Activated T-helper 2 cell treated with anti-CD3 and anti-CD28 coated beads, Interferon-gamma antibody, Interleukin-2, Interleukin-4, amounts not matched to agents 10 μg/mL and 5 μg/mL and 100 μg/mL, durations not matched to agents 14 hours and 24 hours and 36 hours (primary cell): ENCODE results near the gene MED31. TPM values are rescaled to one million over a fixed set of nuclear protein-coding genes. Genes with fewer than 3 reads are reported as not detected.
"Not testable (repeated sequence)": the region's sequence is repeated elsewhere in the genome, so short reads cannot be mapped to it uniquely, and the experiment has no call there.

Experiments
- DNase-seq: peaks from one replicate; pipeline ENCODE4 v3.0.0; 2021; ENCODE audit warnings: low spot score
- H3K27ac Mint-ChIP-seq: one replicate; pipeline ENCODE4 v1.8.0; 2021; ENCODE audit warnings: mixed read lengths
- H3K27me3 Mint-ChIP-seq: one replicate; pipeline ENCODE4 v1.8.0; 2021; ENCODE audit warnings: low read depth, mixed read lengths
- H3K36me3 Mint-ChIP-seq: one replicate; pipeline ENCODE4 v1.8.0; 2021; ENCODE audit warnings: low read depth, mixed read lengths
- H3K4me1 Mint-ChIP-seq: one replicate; pipeline ENCODE4 v1.8.0; 2021; ENCODE audit warnings: low read depth, mixed read lengths
- H3K4me3 Mint-ChIP-seq: one replicate; pipeline ENCODE4 v1.8.0; 2021; ENCODE audit warnings: low read depth, mild to moderate bottlenecking, moderate library complexity, mixed read lengths
- H3K9me3 Mint-ChIP-seq: one replicate; pipeline ENCODE4 v1.8.0; 2021; ENCODE audit warnings: mixed read lengths
- intact Hi-C: fragments of 100-400 bp; cut with micrococcal nuclease; formaldehyde crosslinking; loops from one replicate; pipeline ENCODE4 v1.15.1; 2023
- total RNA-seq: library from RNA; stranded (reverse); gene quantifications from 2 replicates; pipeline ENCODE4 v1.2.3, GENCODE V29; 2022

Gene MED31
- total RNA-seq, 1 donor from 2014 or later: 19.1 TPM

GRCh38 chr17:6596081-6596480 is 55.3 kb downstream of the MED31 start:
- Mint-ChIP-seq H3K4me3 (no peak overlapping the region), H3K4me1 (peaks cover 2% of the 10 kb centered on the region), H3K9me3 (no peaks in the 10 kb centered on the region), H3K27ac (no peak overlapping the region), H3K27me3 (no peaks in the 10 kb centered on the region), H3K36me3 (peaks cover 52% of the 10 kb centered on the region)
- no peak for DNase-seq
- intact Hi-C loops: no loop called here

GRCh38 chr17:6593371-6593770 is 58.0 kb downstream of the MED31 start:
- DNase-seq, intact Hi-C loops, H3K4me1 Mint-ChIP-seq, H3K27ac Mint-ChIP-seq, H3K9me3 Mint-ChIP-seq, H3K27me3 Mint-ChIP-seq, H3K4me3 Mint-ChIP-seq: not testable (repeated sequence)
- peaks cover 56% of the 10 kb centered on the region for H3K36me3 Mint-ChIP-seq

Other genes with a start within 250 kb of the MED31 start
- not detected in 2 replicates for gene AIPL1, start 216.5 kb downstream of the MED31 start, total RNA-seq
- gene PIMREG, start 207.2 kb downstream of the MED31 start, total RNA-seq: 8.9 and 9.3 TPM in 2 replicates
- gene PITPNM3, start 95.0 kb downstream of the MED31 start, total RNA-seq: 0.52 and 1.1 TPM in 2 replicates
- gene KIAA0753, start 10.9 kb downstream of the MED31 start, total RNA-seq: 23.6 and 24.7 TPM in 2 replicates
- 86.9 and 92.7 TPM in 2 replicates for gene TXNDC17, start 10.5 kb downstream of the MED31 start, total RNA-seq
- gene C17orf100, start 157 bp upstream of the MED31 start, total RNA-seq: 1.5 and 2.0 TPM in 2 replicates
- not detected in 2 replicates for gene SLC13A5, start 61.8 kb upstream of the MED31 start, total RNA-seq
- gene XAF1, start 104.4 kb upstream of the MED31 start, total RNA-seq: 18.1 and 18.6 TPM in 2 replicates
- gene FBXO39, start 124.6 kb upstream of the MED31 start, total RNA-seq: 0.11 TPM in 1 of 2 replicates, not detected in the other
- not detected in 2 replicates for gene TEKT1, start 180.1 kb upstream of the MED31 start, total RNA-seq